Stimulated activated CD4-positive, alpha-beta T cell treated with anti-CD3 and anti-CD28 coated beads, Interleukin-2, amount 100 ng/mL, for 48 hours (primary cell): ENCODE results near the gene XRN2.

Experiments
- DNase-seq, 2 donors: peaks; one replicate each; pipeline ENCODE4 v3.0.0-alpha.2; 2020

Gene XRN2

DNA sequence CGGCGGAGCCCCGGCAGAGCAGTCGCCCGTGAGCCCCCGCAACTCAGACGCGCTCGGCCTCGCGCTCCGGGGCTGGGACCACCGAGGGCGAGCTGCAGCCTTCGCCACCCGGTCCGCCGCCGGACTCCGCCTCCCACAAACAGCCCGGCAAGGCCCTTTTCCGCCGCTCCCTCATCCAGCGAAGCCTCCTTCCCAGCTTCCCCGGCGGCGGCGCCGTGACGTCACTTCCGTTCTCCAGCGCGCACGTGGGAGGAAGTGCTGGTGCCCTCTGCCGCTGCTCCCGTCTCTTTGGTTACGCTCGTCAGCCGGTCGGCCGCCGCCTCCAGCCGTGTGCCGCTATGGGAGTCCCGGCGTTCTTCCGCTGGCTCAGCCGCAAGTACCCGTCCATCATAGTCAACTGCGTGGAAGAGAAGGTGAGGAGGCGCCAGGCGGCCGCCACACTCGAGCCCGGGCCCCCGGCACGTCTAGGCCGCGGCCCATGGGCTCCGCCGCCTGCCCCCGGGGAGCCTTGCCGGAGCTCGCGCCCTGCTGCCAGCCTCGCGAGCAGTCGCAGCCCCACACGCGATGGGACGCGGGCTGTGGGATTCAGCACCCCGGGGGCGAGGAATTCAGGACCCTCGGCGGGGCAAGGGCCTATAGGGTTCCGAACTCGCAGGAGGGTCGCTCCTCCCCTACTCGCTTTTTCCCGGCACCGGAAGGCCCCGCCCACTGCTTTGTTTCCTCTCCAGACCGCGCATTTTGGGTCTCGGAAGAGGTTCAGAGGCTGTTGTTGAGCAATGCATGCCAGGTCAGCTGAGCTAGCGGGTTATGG lies at the start of gene XRN2:
XRN2 (plus strand) TSS at position 271 of the 811 bp plus-strand sequence; CDS start at position 339, 68 bp downstream.
- DNase-seq = peak; percentile 96 to 97

DNA sequence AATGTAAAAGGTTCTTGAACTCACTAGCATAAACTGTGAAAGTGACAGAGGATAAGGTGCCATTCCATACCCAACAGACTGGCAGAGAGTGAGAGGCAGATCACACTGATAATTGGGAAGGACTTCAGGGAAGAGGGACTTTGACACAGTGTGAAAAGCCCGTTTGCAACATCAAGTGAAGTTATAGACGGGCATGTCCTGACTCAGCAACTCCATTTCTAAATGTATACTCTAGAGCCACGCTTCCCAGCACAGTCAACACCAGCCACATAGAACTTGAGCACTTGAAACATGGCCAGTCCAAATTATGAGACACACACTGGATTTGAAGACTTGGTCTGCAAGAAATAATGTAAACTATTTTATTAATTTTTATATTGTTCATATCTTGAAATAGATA lies 45.9 kb upstream of the XRN2 start:
- DNase-seq = no peak

DNA sequence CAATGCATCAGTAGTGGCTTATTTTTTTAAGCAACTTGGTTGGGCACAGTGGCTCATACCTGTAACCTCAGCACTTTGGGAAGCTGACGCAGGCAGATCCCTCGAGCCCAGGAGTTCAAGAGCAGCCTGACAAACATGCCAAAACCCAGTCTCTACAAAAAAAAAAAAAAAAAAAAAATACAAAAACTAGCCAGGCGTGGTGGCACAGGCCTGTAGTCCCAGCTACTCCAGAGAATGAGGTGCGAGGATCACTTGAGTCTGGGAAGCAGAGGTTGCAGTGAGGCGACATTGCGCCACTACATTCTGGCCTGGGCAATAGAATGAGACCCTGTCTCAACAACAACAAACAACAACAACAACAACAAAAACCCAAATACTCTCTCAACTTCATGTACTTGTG lies 44.7 kb upstream of the XRN2 start:
- DNase-seq = no peak

- no peak for DNase-seq
Observed at GRCh38 chr20:21259346-21259745, 43.8 kb upstream of the XRN2 start.

DNA sequence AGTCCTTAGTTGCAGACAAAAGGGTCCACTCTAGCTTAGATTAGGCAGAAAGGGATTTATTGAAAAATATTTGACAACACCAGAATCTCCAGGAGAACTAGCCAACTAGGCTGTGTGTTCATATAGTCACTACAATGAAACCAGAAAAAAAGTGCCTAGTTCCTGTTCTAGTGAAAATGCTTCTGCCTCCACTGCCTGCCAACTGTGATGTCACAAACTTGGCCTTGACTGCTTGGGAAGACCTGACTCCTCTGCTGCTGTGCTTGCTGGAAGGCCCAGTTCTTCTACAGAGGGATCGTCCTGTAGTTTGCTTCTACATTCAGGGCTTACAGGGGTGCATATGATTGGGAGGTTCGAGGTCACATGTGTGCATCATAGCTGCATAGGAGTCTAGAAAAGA lies 40.3 kb upstream of the XRN2 start:
- no peak for DNase-seq

DNA sequence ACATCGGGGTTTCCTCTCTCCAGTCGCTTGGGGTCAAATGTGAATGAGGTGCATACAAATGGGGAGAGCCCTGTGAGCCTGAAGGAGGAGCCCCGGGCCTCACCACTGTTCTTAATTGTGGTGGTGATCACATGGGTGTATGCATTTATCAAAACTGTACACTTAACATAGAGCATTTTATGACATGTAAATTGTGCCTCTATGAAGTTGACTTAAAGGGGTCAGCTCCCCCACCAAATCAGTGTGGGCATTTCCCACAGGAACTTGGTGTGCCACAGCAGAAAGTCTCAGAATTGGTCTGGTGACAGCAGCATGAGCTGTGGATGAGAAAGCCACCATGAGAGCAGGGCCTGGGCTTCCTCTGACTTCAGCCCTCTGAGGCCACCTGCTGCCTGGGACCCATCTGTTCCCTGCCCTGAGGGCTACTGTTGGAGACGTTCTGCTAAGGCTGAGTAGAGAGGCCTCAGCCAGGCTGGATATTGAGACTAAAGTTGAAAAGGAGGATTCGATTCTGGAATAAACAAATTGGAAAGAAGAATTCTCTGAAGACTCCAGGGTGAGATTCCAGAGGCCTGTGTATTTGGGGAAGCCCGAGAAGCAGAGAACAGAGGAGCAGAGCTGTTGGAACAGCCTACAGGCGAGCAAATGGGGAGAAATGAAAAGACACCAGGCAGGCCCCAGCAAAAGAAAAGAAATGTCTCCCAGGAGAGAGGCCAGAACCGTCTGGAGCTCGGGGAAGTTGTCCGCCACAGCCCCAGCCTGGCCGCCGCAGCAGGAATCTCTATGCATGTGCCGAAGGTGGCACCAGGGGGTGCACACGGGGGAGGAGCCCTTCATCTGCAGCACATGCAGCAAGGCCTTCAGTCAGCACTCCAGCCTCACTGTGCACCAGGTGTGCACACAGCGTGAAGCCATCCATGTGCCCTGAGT lies 37.6 kb upstream of the XRN2 start:
- DNase-seq = no peak

DNA sequence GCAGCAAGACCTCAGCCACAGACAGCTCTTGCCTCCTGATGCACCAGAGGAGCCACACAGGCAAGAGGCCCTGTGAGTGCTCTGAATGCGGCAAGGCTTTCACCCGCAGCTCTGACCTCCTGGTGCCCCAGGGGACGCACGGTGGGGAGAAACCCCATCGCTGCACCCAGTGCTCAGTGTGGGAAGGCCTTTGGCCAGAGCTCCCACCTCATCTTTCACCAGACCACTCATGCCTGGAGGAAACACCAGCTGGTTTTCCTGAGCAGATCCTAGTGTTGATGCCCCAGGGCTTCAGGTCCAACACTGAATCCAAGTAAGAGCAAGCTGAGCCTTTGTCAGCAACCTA lies 37.0 kb upstream of the XRN2 start:
- no peak for DNase-seq

GRCh38 chr20:21269772-21270171 lies 33.4 kb upstream of the XRN2 start:
- no peak for DNase-seq

DNA sequence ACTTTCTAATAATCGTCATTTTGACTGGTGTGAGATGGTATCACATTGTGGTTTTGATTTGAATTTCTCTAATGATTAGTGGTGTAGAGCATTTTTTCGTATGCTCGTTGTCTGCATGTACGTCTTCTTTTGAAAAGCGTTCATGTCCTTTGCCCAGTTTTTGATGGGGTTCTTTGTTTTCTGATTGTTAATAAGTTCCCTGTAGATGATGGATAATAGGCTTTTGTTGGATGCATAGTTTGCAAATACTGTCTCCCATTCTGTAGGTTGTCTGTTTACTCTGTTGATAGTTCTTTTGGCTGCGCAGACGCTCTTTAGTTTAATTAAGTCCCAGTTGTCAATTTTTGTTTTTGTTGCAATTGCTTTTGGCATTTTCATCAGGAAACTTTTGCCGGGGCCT lies 32.3 kb upstream of the XRN2 start:
- no peak for DNase-seq

- no peak for DNase-seq
Observed at GRCh38 chr20:21272279-21272678, 30.9 kb upstream of the XRN2 start.

DNA sequence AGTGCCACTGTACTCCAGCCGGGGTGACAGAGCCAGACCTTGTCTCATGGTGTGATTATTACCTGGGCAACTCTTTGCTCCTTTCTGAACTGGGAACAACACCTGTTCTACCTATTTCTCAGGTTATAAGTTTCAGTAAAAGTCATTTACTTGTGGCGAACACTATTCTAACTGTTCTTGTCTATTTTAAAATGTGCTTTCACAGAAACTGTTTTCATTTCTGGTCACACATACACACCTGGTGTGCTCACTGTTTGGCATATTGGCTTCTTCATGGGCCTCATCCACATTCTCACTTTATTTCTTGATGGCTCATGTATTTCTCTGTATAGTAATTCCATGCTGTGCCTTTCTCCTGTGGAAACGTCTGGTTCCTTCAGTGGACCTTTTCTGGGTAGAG lies 30.5 kb upstream of the XRN2 start:
- no peak for DNase-seq

DNA sequence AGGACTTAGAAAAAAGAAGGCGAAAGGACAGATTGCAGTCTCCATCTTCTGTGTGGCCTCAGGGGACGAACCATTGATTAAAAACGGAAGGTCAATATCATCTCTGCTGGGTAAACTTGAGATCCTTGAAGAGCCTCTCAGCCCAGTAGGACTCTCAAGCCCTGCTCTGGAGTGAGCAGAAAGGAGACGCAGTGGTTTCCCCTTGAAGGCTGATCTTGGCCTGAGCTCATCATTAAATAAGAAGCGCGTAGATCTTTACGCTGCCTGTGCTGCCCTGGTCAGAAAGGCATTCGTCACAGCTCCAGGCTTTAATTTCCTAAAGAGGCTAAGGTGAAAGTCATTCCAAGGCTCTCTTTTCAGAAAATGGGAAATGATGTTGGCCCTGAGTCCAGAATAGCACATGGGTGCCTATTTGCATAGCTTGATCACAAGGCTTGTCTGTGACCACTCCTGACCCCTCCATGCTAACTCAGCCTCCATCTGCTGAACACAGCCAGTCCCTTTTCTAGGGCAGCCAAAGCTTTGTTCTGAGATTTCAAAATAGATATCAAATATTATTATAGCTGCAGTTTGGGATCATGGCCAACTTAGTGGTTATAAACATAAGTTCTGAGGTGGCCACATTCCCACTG lies 29.3 kb upstream of the XRN2 start:
- no peak for DNase-seq

GRCh38 chr20:21278829-21279228 lies 24.3 kb upstream of the XRN2 start:
- DNase-seq = no peak

- DNase-seq = no peak
Observed at GRCh38 chr20:21279706-21280521, 23.2 kb upstream of the XRN2 start.

DNA sequence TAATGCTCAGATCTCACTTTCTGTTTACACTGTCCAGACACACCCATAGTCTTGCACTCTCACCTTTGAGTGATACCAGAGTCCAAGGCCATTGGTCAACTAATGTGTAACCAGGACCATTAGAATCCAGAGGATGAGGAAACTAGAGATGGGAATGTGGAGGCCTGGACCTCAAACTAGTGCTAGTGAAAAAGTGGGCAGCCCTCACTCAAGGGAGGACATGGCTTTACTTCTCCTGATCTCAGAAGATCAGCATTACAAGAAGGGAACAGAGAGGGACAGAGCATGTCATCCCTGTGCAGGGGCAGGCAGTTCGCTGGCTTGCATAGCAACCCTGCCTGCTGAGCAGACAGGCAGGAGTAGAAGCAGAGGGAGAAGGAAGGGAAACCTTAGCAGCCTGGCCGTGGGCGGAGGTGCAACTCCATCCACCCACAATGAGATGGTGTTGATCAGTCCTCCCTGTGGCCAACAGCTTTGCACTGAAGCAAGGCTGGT lies 22.6 kb upstream of the XRN2 start:
- no peak for DNase-seq

GRCh38 chr20:21286775-21287174 lies 16.4 kb upstream of the XRN2 start:
- DNase-seq = no peak

- DNase-seq = no peak
Observed at GRCh38 chr20:21288587-21289370, 14.4 kb upstream of the XRN2 start.

GRCh38 chr20:21289651-21290050 lies 13.5 kb upstream of the XRN2 start:
- DNase-seq = no peak

DNA sequence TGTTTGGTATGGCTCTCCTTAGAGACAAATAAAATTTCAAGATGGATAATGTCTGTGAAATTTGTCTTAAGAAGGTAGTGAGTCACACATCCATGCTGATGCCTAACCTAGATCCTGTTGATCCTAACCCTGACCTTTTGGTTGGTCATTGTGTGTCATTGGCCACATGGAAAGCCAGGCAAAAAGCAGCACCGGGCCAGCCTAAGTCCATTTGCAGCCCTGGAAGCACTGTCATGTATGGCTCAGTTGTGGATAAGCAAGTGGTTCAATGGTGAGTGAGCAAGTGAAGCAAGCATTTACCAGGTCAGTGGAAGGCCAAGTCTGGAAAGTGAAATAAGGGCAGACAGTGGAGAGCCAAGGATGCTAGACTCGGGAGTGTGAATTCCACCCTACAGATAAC lies 12.1 kb upstream of the XRN2 start:
- DNase-seq = no peak

GRCh38 chr20:21294755-21295154 lies 8.4 kb upstream of the XRN2 start:
- DNase-seq = no peak

DNA sequence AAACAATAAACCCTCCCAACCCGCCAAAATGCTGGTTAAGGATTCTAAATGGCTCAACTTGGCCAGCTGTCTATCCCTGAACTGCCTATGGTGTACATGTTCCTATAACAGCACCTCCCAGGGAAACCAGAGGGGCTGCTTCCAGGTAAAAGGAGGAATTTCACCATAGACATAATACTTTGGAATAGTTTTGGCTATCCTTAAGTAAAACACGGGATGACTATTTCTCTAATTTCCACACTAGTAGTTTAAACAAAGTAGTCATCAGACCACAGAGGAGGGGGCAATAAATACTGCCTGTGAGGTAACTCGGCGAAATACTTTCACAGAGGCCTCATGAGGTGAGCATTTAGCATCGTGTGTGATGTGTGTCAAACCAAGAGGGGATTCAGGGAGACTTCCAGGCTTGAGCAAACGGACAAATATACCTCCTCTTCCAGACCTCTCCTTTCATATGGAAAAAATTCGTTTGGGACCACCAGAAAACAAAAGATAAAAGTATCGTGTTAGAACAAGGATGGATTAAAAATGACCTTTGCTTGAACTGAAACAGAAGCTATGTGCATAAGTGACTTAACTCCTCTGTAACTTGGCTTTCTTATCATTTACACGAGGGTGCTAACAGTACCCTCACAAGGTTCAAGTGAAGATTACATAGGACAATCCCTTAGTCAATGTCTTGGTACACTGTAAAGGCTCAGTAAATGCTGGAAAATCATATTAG lies 1.0 kb upstream of the XRN2 start:
- no peak for DNase-seq
